ENCODE measurements around the gene INPP4B.

DNA sequence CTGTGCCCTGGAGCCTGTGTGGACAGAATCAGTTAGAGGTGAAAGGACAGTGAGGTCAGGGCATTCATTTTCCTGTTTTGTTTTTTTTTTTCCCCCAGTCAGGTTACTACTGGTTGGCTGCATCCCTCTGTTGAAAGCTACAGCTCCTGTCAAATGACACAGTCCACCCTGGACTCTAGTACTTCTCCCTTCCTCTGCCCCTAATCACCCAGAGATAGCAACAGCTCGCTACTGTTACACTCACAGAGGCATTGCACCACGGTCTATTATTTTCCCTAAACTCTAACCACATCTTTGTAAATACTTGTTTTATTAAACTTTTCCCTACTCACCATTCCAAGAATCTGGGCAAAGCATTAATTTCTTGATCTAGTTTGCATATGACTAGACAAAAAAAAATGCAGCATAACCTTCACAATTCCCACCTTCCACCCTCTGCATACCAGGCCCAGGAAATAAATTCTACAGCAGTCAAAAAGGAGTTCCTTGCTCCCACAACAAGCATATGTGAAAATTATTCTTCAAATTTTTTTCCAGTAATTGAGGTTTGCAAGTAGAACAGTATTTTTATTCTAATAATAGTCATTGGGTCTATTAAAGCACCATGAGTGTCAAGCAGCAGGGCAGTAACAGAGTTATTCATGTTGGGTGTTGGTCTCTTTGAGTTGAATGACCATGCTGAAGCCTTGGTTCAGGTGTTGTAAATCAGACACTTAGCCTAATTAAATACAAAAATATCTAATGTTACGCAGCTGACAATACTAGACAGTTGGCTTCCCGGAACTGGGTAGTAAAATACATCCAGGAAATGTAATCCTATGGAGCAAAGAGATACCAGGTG, 329.2 kb downstream of the INPP4B start:
- no peak for TF ChIP-seq EZH2 (IDR thresholded peaks at IDR 0.05; ENCODE audit: insufficient read depth, poor library complexity, severe bottlenecking)
- TF ChIP-seq EZH2phosphoT487 (IDR thresholded peaks at IDR 0.05; ENCODE audit: insufficient read depth, low read depth), result no peak

Measured in GM23248 (cell line).